Esophagus (tissue), 2 donors: Measurements from ENCODE around the gene MDFIC2. TPM values are rescaled to one million over a fixed set of nuclear protein-coding genes. Genes with fewer than 3 reads are reported as not detected.

Source experiments
- H3K27ac ChIP-seq, 2 donors: one replicate each; pipeline ENCODE4 v1.5.1; 2013; ENCODE audit warnings: low read depth in 2 of 2, mild to moderate bottlenecking in 2 of 2, inconsistent platforms in 1 of 2, low read length in 1 of 2, moderate library complexity in 1 of 2
- H3K27me3 ChIP-seq, 2 donors: one replicate each; pipeline ENCODE4 v1.6.1; 2013; ENCODE audit warnings: low read length in 2 of 2, control low read depth in 1 of 2, mild to moderate bottlenecking in 1 of 2; ENCODE audit not compliant: insufficient read depth in 2 of 2, control insufficient read depth in 1 of 2
- H3K36me3 ChIP-seq, 2 donors: one replicate each; pipeline ENCODE4 v1.6.1; 2013; ENCODE audit warnings: low read length in 1 of 2; ENCODE audit not compliant: control insufficient read depth in 2 of 2, insufficient read depth in 2 of 2
- H3K4me1 ChIP-seq, 2 donors: one replicate each; pipeline ENCODE4 v1.6.1; 2013; ENCODE audit warnings: low read length in 1 of 2; ENCODE audit not compliant: control insufficient read depth in 2 of 2, insufficient read depth in 2 of 2
- H3K4me3 ChIP-seq, 2 donors: one replicate each; pipeline ENCODE4 v1.5.1; 2013; ENCODE audit warnings: low read length in 2 of 2, mild to moderate bottlenecking in 2 of 2, low read depth in 1 of 2, moderate library complexity in 1 of 2
- H3K9me3 ChIP-seq, 2 donors: one replicate each; pipeline ENCODE4 v1.6.1; 2013; ENCODE audit warnings: mild to moderate bottlenecking in 2 of 2, low read depth in 1 of 2, low read length in 1 of 2, moderate library complexity in 1 of 2; ENCODE audit not compliant: control insufficient read depth in 2 of 2, insufficient read depth in 1 of 2
- WGBS, 2 donors: extraction: QIAGEN DNeasy Blood & Tissue Kit; methylation state at CpG; one replicate each; pipeline ENCODE4 v1.1.7; 2013; 5-methylcytosine and 5-hydroxymethylcytosine counted together
- polyA plus RNA-seq, 2 donors: library from polyadenylated mRNA; stranded (reverse); fragments of 200-250 nt; gene quantifications; one replicate each; pipeline ENCODE4 v1.2.3, GENCODE V29; 2013
- donor health status: healthy with polysubstance abuse.
- donor health status: Bipolar disorder and iron deficiency.

MDFIC2 gene
- polyA plus RNA-seq, 2 donors, result not detected

DNA sequence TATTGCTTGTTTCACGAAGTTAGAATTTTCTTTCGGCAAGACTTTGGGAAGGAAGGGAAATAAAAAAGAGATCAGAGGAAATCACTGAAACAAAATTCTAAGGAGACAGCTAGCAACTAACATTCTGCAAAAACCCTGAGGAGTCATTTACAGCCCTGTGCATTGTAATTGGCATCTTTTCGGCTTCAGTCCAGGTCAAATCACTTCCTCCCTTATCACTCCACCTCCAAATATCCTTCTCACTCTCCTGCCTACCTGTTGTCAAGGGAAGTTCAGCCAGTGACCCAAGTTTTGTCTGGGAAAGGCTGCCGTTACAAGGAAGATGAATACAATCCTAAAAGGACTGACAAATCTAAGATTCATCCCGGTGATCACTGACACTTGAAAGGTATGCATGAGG is 39.6 kb downstream of the MDFIC2 start:
- Histone ChIP-seq H3K9me3 (no peaks in the 10 kb centered on the region), H3K36me3 (no peaks in the 10 kb centered on the region)
- WGBS, 2 donors, result 77 to 80% methylated on average over 5 of the region's 5 CpGs

GRCh38 chr3:70264122-70264780 is 48.2 kb downstream of the MDFIC2 start:
- WGBS, 2 donors, result 54 to 69% methylated on average over 3 of the region's 3 CpGs
- no peak overlapping the region for H3K27ac ChIP-seq
- no peaks in the 10 kb centered on the region for H3K9me3 ChIP-seq
- H3K4me1 ChIP-seq, result no peaks in the 10 kb centered on the region
- no peak overlapping the region for H3K4me3 ChIP-seq
- no peaks in the 10 kb centered on the region for H3K27me3 ChIP-seq
- no peaks in the 10 kb centered on the region for H3K36me3 ChIP-seq

More for the DNA sequence above, 39.6 kb downstream of the MDFIC2 start:
- no peaks in the 10 kb centered on the region for H3K27me3 ChIP-seq
- H3K4me1 ChIP-seq, result no peaks in the 10 kb centered on the region
- H3K4me3 ChIP-seq, result no peak overlapping the region
- H3K27ac ChIP-seq, result no peak overlapping the region

- no peaks in the 10 kb centered on the region for H3K36me3 ChIP-seq
- no peaks in the 10 kb centered on the region for H3K4me1 ChIP-seq
- H3K4me3 ChIP-seq, result no peak overlapping the region
- no peak overlapping the region for H3K27ac ChIP-seq
- no peaks in the 10 kb centered on the region for H3K9me3 ChIP-seq
- 60 to 64% methylated on average over 1 of the region's 1 CpG for WGBS, 2 donors
- no peaks in the 10 kb centered on the region for H3K27me3 ChIP-seq
These were observed 51.2 kb downstream of the MDFIC2 start for GRCh38 chr3:70261283-70261682.

DNA sequence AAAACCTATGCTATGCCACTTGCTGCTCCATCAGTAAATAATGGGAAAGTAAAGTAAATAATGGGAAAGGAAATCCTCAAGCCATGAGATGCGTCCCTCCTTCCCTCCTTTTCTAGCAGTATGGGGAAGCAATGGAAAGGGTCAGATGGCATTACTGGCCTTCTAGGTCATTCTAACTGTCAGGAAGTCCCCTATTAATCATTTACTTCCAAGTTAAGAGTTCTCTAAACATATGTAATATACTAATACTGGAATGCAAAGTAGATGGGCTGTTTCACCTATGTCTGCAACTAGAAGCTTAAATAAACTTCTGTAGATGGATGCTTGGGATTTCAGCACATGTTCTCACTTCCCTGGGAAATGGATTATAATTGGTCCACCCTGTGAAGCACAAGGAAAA is 55.9 kb downstream of the MDFIC2 start:
- H3K9me3 ChIP-seq, result no peaks in the 10 kb centered on the region
- H3K4me3 ChIP-seq, result no peak overlapping the region
- H3K27ac ChIP-seq, result no peak overlapping the region
- H3K36me3 ChIP-seq, result no peaks in the 10 kb centered on the region
- WGBS, 2 donors, result 81 to 86% methylated on average over 1 of the region's 1 CpG
- H3K27me3 ChIP-seq, result no peaks in the 10 kb centered on the region
- H3K4me1 ChIP-seq, result no peaks in the 10 kb centered on the region

DNA sequence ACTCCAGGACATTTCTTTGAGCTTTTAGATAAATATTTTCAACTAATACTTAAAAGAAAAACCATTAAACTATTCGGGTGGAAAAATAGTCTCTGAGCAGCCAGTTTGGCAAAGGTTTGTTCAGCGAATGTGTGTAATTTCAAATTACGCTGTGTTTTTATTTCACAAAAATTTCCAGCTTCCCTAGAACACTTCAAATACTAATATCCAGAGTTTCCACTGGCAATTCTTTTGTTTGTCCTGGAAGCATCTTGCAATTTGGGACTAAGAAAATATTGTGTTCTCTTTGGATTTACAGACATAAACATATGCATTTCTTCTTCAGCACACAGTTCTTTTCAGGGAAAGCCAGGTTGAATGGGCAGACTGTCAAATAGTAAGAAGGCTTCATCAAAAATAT is 61.9 kb downstream of the MDFIC2 start:
- WGBS, 2 donors, result 68 to 84% methylated on average over 3 of the region's 3 CpGs
- Histone ChIP-seq H3K36me3 (no peaks in the 10 kb centered on the region), H3K27ac (no peak overlapping the region), H3K9me3 (no peaks in the 10 kb centered on the region), H3K4me3 (no peak overlapping the region), H3K4me1 (no peaks in the 10 kb centered on the region), H3K27me3 (no peaks in the 10 kb centered on the region)

DNA sequence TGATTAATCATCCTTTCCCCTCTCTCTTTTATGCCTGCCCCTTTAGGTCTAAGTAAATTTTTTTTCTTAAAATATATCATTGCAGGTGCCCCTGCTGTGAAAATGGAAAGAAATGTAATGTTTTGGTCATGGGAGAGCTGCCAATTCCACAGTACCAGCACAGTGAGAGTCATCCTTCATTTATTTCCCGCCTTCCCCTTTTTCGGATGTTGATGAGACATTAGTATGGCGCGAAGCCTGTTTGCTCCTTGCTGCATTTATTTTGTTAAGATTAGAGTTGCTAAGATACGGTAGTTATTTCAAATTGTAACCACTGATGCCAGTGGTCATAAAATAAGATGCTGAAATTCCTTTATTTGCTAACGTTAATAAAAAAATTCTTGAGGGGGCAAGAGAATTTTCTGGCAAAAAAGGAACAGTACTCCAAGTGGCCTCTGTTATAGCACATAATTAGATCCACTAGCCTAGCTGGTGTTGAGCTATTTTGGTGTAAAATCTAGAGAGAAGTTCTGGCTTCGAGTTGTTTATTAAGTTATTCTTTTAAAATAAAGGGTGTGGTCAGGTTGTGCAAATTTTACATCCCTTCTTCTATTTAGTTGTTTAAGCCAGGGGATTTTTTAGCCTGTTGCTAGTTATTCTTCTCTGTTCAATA is 62.8 kb downstream of the MDFIC2 start:
- Histone ChIP-seq H3K36me3 (no peaks in the 10 kb centered on the region), H3K4me1 (no peaks in the 10 kb centered on the region), H3K27ac (no peak overlapping the region), H3K27me3 (no peaks in the 10 kb centered on the region), H3K9me3 (no peaks in the 10 kb centered on the region), H3K4me3 (no peak overlapping the region)
- WGBS, 2 donors, result 47 to 51% methylated on average over 7 of the region's 7 CpGs

GRCh38 chr3:70248856-70249255 is 63.6 kb downstream of the MDFIC2 start:
- Histone ChIP-seq H3K36me3 (no peaks in the 10 kb centered on the region), H3K4me1 (no peaks in the 10 kb centered on the region), H3K27me3 (no peaks in the 10 kb centered on the region), H3K4me3 (no peak overlapping the region), H3K27ac (no peak overlapping the region), H3K9me3 (no peaks in the 10 kb centered on the region)
- WGBS, 2 donors, result 84 to 86% methylated on average over 4 of the region's 4 CpGs

GRCh38 chr3:70247955-70248354 is 64.5 kb downstream of the MDFIC2 start:
- WGBS, 2 donors, result 73 to 78% methylated on average over 2 of the region's 2 CpGs

GRCh38 chr3:70245746-70246525 is 66.5 kb downstream of the MDFIC2 start:
- Histone ChIP-seq H3K36me3 (no peaks in the 10 kb centered on the region), H3K4me1 (no peaks in the 10 kb centered on the region), H3K27me3 (no peaks in the 10 kb centered on the region), H3K9me3 (no peaks in the 10 kb centered on the region), H3K27ac (no peak overlapping the region), H3K4me3 (no peak overlapping the region)
- 82 to 89% methylated on average over 4 of the region's 4 CpGs for WGBS, 2 donors

More at GRCh38 chr3:70247955-70248354, 64.5 kb downstream of the MDFIC2 start:
- Histone ChIP-seq H3K27ac (no peak overlapping the region), H3K4me3 (no peak overlapping the region), H3K36me3 (no peaks in the 10 kb centered on the region), H3K4me1 (no peaks in the 10 kb centered on the region), H3K27me3 (no peaks in the 10 kb centered on the region), H3K9me3 (no peaks in the 10 kb centered on the region)
